Limb (tissue), 2 donors: ENCODE measurements around the gene HOXC9.

Source experiments
- DNase-seq, 2 donors: peaks; one replicate each; pipeline ENCODE4 v3.0.0-alpha.2; 2016; ENCODE audit errors: extremely low spot score in 2 of 2

The HOXC9 gene

DNA sequence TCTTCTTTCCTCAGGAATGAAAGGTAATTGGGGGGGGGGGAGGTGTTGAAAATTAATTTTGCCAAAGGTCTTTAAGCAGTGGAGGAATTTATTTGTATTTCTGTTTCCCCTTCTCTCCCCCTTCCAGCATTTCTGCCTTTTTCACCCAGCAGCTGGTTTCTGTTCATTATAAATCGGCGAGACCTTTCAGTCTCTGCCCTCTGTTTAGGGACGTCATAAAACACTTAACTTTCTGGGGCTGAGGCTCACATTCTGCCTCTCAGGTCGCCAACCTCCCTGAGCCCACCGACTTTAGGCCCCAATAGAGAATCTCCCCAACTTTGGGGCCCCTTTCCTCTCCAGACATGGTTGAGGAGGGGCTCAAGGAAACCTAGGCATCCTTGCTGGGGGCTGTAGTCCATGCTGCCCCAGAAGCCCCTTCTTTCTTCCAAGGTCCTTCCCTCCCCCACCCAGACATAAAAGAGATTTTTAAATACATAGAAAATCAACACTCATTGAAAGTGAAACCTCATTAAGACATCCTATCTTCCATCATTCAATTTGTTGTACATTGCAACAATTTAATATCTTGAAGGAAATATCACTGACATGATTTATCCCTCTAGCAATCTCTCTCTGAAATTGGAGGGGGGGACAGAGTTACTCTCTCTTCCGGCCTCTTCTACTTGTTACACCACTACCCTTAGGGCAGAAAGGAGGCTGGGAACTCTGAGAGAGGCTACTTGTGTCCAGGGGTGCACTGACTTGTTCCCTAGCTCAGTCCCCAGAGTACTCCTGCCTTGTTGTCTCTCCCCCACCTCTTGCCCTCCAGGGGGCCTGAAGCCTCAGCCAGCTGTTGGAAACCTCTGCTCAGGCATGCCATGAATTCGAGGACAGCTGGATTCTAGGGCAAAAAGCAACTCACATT, 25.8 kb downstream of the HOXC9 start:
- DNase-seq, result no peak

DNA sequence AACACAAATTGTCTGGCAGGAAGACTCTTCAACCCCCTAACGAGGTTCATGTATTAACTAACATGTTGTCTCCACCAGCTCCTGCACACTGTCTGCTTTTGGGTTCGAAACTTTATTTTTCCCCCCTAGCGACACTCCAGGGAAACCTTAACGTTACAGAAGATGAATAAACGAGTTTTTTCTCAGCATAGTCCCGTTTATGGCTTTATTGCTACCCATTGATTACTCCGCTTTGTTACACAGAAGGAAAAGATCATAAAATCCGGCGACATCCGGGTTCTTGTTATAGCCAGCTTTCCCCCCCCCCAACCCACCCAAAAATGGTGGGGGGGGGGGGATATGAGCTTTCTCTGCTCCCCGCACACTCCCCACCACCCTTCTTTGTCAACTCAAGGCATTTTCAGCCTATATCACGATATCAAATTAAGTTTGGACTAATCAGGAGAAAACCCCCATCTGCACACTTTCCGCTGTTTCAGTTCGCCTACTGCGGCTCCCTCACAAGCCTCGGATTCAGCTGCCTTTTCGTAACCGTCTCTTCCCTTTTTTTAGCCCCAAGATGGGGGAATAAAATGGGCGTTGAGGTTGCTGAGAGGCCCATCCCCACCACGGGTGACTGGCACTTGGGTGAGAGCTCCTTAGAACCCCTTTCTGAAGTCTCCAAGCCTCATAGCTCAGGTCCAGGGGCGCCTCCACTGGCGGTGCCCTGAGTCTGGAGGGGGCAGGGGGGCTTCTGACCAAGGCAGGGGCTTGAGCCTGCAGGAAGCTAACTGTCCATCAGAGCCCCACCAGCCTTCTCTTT, 26.9 kb downstream of the HOXC9 start:
- DNase-seq, result no peak

DNA sequence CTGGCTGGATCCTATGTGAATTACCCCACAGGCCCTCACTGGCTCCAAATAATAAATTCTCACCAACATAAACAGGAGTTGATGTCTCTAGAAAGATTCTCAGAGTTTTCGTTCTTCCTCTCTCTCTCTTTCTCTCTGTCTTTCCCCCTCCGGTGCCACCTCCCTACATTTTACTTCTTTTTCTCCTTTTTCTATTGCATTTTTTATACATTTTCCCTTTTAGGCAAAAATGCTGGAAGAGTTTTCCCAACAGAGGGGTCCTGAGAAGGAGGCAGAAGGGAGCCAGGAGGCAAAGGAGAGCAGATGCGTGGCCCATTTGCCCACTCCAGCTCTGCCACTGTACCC, 27.5 kb downstream of the HOXC9 start:
- no peak for DNase-seq

DNA sequence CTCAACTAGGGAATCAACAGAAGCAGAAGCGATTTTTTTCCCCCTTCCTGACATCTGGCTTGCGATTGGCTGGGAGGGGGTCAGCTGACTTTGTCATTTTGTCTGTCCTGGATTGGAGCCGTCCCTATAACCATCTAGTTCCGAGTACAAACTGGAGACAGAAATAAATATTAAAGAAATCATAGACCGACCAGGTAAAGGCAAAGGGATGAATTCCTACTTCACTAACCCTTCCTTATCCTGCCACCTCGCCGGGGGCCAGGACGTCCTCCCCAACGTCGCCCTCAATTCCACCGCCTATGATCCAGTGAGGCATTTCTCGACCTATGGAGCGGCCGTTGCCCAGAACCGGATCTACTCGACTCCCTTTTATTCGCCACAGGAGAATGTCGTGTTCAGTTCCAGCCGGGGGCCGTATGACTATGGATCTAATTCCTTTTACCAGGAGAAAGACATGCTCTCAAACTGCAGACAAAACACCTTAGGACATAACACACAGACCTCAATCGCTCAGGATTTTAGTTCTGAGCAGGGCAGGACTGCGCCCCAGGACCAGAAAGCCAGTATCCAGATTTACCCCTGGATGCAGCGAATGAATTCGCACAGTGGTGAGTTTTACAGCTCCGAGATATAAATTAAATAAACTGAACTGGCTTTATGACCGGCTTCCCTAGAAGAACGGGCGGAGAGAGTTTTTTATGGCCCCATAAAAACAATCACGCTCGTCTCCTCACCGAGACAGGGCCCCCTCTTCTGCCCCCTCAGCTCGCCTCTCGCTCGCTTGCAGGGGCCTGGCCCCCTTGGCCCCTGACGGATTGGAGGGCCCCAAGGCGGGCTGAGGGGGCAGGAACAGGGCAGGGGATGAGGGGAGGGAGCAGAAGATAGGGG, 28.6 kb downstream of the HOXC9 start, which contains the start of gene HOXC6:
Gene HOXC6, plus strand, starts transcription at position 127 of the 888 bp plus-strand sequence. Its CDS starts 82 bp downstream, at position 209.
- DNase-seq, result peak in 1 of 2 donors; percentile 70

DNA sequence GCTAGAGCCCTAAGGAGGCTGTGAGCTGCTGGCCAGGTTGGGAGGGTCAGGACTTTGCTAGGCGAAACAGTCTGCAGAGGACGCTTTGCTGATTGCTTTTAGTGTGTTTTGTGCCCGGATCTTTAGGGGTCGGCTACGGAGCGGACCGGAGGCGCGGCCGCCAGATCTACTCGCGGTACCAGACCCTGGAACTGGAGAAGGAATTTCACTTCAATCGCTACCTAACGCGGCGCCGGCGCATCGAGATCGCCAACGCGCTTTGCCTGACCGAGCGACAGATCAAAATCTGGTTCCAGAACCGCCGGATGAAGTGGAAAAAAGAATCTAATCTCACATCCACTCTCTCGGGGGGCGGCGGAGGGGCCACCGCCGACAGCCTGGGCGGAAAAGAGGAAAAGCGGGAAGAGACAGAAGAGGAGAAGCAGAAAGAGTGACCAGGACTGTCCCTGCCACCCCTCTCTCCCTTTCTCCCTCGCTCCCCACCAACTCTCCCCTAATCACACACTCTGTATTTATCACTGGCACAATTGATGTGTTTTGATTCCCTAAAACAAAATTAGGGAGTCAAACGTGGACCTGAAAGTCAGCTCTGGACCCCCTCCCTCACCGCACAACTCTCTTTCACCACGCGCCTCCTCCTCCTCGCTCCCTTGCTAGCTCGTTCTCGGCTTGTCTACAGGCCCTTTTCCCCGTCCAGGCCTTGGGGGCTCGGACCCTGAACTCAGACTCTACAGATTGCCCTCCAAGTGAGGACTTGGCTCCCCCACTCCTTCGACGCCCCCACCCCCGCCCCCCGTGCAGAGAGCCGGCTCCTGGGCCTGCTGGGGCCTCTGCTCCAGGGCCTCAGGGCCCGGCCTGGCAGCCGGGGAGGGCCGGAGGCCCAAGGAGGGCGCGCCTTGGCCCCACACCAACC, 29.8 kb downstream of the HOXC9 start:
- DNase-seq, result no peak

DNA sequence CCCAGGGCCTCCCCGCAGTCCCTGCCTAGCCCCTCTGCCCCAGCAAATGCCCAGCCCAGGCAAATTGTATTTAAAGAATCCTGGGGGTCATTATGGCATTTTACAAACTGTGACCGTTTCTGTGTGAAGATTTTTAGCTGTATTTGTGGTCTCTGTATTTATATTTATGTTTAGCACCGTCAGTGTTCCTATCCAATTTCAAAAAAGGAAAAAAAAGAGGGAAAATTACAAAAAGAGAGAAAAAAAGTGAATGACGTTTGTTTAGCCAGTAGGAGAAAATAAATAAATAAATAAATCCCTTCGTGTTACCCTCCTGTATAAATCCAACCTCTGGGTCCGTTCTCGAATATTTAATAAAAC, 30.5 kb downstream of the HOXC9 start:
- DNase-seq, result no peak

DNA sequence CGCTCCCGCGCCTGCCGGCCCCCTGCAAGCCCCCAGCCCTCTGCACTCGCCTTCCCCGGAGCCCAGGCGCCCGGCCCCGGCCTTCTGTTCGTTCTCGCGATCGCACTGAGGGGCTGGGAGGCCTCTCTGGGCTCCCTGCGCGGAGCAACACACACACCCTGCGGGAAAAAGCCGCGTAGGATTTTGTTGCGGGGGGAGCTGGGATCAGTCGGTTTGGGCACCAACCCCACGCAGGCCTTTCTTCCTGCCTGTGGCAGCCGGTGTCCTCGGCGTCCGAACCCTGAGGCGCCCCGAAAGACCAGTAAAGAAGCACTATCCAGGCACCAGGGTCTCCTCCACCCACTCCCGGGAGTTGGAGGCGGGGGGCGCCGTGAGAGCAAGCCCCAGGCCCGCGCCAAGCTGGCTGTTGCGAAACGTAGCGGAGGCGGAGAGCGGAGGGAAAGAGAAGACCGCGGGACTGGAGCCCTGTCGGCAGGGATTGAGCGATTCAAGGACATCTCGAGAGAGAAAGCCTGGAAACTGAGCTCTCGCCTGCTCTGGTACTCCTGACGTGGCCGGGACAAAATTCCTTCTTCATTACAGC, 31.0 kb downstream of the HOXC9 start:
- peak in 1 of 2 donors; percentile 73 for DNase-seq

DNA sequence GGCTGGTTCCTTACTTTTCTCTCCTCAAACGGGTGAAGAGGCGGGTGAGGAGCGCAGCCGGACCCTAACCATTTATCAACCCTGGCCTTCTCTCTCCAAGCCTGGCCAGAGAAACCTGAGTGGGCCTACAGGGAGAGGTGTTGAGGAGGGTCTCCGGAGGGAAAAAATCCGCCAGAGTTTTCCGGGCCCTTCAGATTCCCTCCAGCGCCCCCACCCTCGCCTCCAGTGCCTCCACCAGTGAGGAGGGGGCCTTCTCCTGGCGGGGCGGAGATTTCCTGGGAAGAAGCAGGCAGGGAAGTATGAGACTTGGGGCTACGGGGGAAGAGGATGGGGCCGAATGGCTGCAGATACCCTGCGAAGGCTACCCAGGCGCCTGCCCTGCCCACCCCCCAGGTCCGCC, 31.5 kb downstream of the HOXC9 start:
- no peak for DNase-seq

DNA sequence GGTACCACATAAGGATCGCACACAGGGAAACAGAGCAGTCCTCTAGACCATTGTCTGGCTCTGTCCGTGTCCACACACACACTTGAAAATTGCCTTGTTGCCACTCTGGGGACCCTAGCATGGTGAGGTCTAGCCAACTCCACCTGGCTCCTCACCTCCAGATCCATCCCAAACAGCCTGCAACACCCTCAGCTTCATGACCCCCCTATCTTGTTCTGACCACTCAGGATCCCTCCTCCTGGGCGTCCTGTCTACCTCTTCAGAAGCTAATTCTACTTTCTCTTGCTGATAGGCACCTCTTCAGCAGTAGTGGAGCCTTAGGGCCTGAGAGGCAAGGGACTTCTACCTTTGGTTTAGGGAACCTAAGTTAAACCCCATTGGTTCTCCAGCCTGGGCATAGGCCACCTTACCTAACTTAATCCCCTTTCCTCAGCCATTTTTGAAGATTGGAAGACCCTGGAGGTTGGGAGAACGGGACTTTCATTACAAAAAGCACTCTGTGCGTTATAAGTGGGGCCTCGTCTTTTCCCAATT, 32.2 kb downstream of the HOXC9 start:
- no peak for DNase-seq

DNA sequence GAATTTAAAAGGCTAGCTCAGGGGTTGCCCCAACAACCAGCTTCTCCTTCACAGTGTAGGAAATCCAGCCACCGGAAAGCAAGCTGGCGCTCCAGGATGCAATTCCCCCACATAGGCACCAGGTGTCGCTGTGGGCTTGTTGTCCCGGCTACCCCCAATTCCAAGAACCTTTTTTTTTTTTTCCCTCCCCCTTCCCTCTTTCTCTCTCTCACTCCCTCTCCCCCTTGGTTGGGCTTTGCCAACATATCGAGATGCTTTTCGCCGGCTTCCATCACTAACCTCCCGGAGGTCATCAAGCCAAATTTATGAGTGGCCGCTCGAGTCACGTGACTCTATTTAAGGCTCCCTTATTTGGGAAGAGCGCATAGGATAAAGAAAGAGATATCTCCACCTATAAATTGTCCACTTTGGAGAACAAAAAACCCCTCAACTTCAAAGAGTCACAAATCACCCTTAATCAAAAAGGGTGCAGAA, 32.7 kb downstream of the HOXC9 start, which contains the start of gene HOXC5:
Gene HOXC5, plus strand, starts transcription at position 424 of the 474 bp plus-strand sequence. CDS start 73 bp downstream, outside the sequence.
- DNase-seq, result peak; percentile 84 to 92

DNA sequence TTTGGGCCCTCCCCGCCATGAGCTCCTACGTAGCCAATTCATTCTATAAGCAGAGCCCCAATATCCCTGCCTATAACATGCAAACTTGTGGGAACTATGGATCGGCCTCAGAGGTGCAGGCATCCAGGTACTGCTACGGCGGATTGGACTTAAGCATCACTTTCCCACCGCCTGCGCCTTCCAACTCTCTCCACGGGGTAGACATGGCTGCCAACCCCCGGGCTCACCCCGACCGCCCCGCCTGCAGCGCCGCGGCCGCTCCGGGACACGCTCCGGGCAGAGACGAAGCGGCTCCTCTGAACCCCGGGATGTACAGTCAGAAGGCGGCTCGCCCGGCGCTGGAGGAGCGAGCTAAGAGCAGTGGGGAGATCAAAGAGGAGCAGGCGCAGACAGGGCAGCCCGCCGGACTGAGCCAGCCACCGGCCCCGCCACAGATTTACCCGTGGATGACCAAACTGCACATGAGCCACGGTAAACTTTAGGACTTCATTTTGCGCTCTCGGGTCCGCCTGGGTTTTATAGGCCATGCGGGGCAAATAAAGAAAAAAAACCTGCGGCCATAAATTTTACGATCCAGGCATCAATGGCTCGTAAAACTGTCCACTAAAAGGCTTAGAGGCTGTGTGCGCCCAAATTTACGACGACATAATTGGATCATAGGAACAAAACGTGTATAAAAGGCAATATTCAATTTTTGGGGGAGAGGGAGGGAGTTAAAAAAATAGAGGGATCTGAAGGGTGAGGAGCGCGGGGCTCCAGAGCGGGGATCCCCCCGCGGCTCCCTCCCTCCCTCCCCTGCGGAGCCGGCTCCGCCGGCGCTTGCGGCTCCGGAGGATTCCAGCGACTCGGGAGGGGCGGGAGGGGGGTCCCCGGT, 33.4 kb downstream of the HOXC9 start:
- peak in 1 of 2 donors; percentile 80 for DNase-seq

DNA sequence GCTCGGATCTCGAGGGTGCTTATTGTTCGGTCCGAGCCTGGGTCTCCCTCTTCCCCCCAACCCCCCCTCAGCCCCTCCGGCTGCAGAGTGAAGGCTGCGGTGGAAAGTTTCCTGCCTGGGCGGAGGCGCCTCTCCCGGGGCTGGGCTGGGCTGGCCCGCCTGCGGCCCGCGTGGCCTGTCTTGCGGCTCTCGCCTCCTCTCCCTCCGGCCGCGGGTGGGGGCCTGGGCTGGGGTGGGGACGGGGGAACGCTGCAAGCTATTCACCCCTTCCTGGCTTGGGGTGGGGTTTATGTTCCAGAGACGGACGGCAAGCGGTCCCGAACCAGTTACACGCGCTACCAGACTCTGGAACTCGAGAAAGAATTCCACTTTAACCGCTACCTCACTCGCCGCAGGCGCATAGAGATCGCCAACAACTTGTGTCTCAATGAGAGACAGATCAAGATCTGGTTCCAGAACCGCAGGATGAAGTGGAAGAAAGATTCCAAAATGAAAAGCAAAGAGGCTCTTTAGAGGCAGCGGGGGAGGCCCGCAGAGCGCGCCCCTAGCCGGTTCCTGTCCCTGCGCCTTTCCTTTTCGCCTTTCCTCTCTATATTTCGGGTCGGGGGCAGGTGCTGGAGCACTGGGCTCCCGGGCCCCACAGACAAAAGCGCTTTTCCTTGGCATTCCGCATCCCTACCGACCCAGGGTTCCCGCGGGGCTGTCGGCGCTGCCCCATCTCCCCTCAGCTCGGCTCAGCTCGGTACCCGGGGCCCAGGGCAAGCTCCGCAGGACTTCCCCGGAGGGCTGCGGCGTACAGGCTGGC, 34.2 kb downstream of the HOXC9 start:
- peak in 1 of 2 donors; percentile 78 for DNase-seq

DNA sequence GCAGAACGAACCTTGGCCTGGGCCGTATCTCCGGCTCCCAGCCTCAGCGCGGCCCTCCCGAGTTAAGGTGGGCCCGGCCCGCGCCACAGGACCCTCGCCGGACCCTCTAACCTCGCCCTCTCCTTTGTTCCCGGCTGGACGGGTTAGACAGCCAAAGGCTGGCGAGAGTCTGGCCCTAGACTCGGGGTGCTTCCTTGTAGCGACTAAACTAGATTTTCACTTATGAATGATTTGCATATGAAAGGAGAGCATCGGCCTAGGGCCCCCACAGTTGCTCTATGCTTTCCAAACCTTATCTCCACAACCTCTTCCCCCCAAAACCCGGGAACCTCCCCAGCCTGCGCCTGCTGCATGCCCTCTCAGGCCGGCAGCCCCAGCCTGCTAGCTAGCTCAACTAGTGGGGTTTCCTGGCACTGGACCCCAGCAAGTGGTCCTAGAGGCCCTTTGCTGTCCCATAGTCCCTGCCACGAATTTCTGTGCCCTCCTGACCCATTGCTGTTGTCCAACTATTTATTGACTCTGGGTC, 34.9 kb downstream of the HOXC9 start:
- no peak for DNase-seq

DNA sequence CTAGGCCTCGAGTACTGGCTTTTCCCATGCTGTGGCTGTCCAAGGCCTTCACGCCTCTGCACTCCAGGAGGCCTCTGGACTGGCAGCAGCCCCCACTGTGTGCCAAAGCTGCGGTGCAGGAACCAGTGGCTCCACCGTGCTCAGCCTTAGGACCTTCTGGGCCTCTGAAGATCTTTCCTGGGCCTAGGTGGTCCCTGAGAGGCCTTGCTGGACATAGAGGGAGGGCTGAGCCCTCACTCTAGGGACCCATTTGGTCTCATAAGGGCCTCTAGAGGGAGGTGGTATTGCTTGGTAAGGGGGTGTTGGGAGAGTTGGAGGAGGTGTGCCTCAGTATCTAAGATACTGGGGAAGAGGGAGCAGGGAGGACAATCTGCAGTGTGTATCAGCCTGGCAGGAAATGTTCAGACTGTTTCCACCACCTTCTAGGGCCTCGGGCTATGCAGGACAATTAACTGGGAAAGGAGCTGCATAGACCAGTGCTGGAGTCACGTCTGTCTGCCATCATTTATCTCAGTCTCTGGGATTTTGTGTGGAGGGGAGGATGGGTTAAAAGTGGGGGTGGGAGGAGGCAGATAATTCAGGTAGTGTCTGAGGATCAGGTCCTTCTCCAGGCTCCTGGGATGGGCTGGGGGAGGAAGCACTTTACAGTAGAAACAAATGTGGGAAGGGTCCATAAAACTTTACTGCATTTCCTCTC, 35.8 kb downstream of the HOXC9 start:
- no peak for DNase-seq

DNA sequence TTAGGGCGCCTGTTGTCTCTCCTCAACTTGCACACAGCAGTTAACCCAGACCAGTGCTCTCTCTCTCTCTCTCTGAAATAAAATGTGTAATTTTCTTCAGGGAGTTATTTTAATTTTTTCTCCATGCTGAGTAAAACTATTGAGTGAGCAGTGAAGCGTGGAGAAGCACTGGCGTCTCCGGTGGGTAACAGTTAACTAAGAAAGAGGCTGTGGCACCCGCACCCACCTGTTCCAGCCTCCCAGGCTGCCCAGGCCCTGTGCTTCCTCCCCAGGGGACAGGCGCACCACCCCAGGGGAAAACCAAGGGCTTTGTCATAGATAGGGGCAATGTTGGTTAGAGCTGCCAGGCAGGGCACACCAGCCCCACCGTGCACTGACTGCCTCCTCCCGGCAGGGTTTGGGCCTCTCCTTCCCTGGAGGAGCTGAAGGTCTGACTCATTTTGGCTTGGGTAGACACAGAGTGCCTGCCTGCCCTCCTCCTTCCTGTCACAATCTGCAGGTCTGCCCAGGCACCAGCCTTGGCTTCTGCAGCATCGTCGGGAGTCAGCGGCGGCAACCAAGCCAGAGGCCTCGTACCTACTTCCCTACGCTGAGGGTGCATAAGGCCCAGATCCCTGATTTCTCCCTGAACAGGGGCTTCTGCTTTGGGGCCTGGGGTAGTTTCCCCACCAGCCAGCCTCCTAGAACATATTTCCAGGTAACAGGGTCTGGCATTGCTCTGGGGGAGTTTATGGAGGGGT, 36.8 kb downstream of the HOXC9 start:
- DNase-seq, result peak in 1 of 2 donors; percentile 49
